Measurements from ENCODE around the gene POTEH. TPM values are rescaled to one million over a fixed set of nuclear protein-coding genes. Genes with fewer than 3 reads are reported as not detected.
A peak's percentile ranks its signal among the peaks of the same experiment; 100 is the strongest.
"Not testable (repeated sequence)": the region's sequence is repeated elsewhere in the genome, so short reads cannot be mapped to it uniquely, and the experiment has no call there.

Gene POTEH
- not detected in 2 replicates for total RNA-seq (2014; rRNA removed; shearing (Covaris generic); ENCODE audit: low replicate concordance)

- H3K27ac ChIP-seq (ENCODE audit: low read length); H3K4me1 ChIP-seq (ENCODE audit: low read length); H3K4me3 ChIP-seq (ENCODE audit: low read length); H3K4me2 ChIP-seq (ENCODE audit: low read depth, low read length, poor library complexity, severe bottlenecking); H3K79me2 ChIP-seq (ENCODE audit: low read length); H4K20me1 ChIP-seq (ENCODE audit: insufficient read depth, low read depth, low read length); H2AFZ ChIP-seq (ENCODE audit: low read length); H3K9me3 ChIP-seq (ENCODE audit: low read length); H3K9me2 ChIP-seq (replicated peaks; ENCODE audit: insufficient read depth, low read length); H3K27me3 ChIP-seq (ENCODE audit: low read length); H3K36me3 ChIP-seq (ENCODE audit: insufficient read depth, low read length); H3K9ac ChIP-seq (ENCODE audit: low read length): not testable (repeated sequence)
- DNase-seq = peak; percentile 11
Observed at GRCh38 chr22:15689749-15690125, at the start of gene POTEH. Gene POTEH, plus strand, starts transcription at chr22:15690026. Its CDS starts 52 bp downstream, at chr22:15690078.

GRCh38 chr22:15642288-15642861, 47.5 kb upstream of the POTEH start:
- H3K79me2 ChIP-seq (ENCODE audit: low read length); H3K4me1 ChIP-seq (ENCODE audit: low read length); H3K27me3 ChIP-seq (ENCODE audit: low read length); H4K20me1 ChIP-seq (ENCODE audit: insufficient read depth, low read depth, low read length); H3K9me3 ChIP-seq (ENCODE audit: low read length); H3K9ac ChIP-seq (ENCODE audit: low read length); H3K36me3 ChIP-seq (ENCODE audit: insufficient read depth, low read length); H3K9me2 ChIP-seq (replicated peaks; ENCODE audit: insufficient read depth, low read length); H3K27ac ChIP-seq (ENCODE audit: low read length); DNase-seq; H3K4me3 ChIP-seq (ENCODE audit: low read length); H2AFZ ChIP-seq (ENCODE audit: low read length); H3K4me2 ChIP-seq (ENCODE audit: low read depth, low read length, poor library complexity, severe bottlenecking): not testable (repeated sequence)

- not testable (repeated sequence) for H3K4me1 ChIP-seq (ENCODE audit: low read length); DNase-seq; H3K9ac ChIP-seq (ENCODE audit: low read length); H3K4me3 ChIP-seq (ENCODE audit: low read length); H4K20me1 ChIP-seq (ENCODE audit: insufficient read depth, low read depth, low read length); H3K36me3 ChIP-seq (ENCODE audit: insufficient read depth, low read length); H3K9me2 ChIP-seq (replicated peaks; ENCODE audit: insufficient read depth, low read length); H3K79me2 ChIP-seq (ENCODE audit: low read length); H3K27me3 ChIP-seq (ENCODE audit: low read length); H2AFZ ChIP-seq (ENCODE audit: low read length); H3K4me2 ChIP-seq (ENCODE audit: low read depth, low read length, poor library complexity, severe bottlenecking); H3K9me3 ChIP-seq (ENCODE audit: low read length); H3K27ac ChIP-seq (ENCODE audit: low read length)
Observed at GRCh38 chr22:15651954-15652353, 37.9 kb upstream of the POTEH start.

GRCh38 chr22:15652738-15653137, 37.1 kb upstream of the POTEH start:
- H2AFZ ChIP-seq (ENCODE audit: low read length); H3K4me3 ChIP-seq (ENCODE audit: low read length); H3K9me2 ChIP-seq (replicated peaks; ENCODE audit: insufficient read depth, low read length); H3K79me2 ChIP-seq (ENCODE audit: low read length); H3K4me2 ChIP-seq (ENCODE audit: low read depth, low read length, poor library complexity, severe bottlenecking); H3K27me3 ChIP-seq (ENCODE audit: low read length); H4K20me1 ChIP-seq (ENCODE audit: insufficient read depth, low read depth, low read length); DNase-seq; H3K9me3 ChIP-seq (ENCODE audit: low read length); H3K36me3 ChIP-seq (ENCODE audit: insufficient read depth, low read length); H3K27ac ChIP-seq (ENCODE audit: low read length); H3K4me1 ChIP-seq (ENCODE audit: low read length); H3K9ac ChIP-seq (ENCODE audit: low read length): not testable (repeated sequence)

- H3K4me1 ChIP-seq (ENCODE audit: low read length); H3K36me3 ChIP-seq (ENCODE audit: insufficient read depth, low read length): not testable (repeated sequence)
Observed at GRCh38 chr22:15653241-15653640, 36.6 kb upstream of the POTEH start.

GRCh38 chr22:15661102-15661501, 28.7 kb upstream of the POTEH start:
- H3K27me3 ChIP-seq (ENCODE audit: low read length); DNase-seq; H3K4me1 ChIP-seq (ENCODE audit: low read length); H3K9me3 ChIP-seq (ENCODE audit: low read length); H2AFZ ChIP-seq (ENCODE audit: low read length); H3K79me2 ChIP-seq (ENCODE audit: low read length); H3K36me3 ChIP-seq (ENCODE audit: insufficient read depth, low read length); H4K20me1 ChIP-seq (ENCODE audit: insufficient read depth, low read depth, low read length); H3K4me3 ChIP-seq (ENCODE audit: low read length); H3K27ac ChIP-seq (ENCODE audit: low read length); H3K4me2 ChIP-seq (ENCODE audit: low read depth, low read length, poor library complexity, severe bottlenecking); H3K9me2 ChIP-seq (replicated peaks; ENCODE audit: insufficient read depth, low read length); H3K9ac ChIP-seq (ENCODE audit: low read length): not testable (repeated sequence)

More at GRCh38 chr22:15653241-15653640, 36.6 kb upstream of the POTEH start:
- H3K9me2 ChIP-seq (replicated peaks; ENCODE audit: insufficient read depth, low read length); H4K20me1 ChIP-seq (ENCODE audit: insufficient read depth, low read depth, low read length); H3K27me3 ChIP-seq (ENCODE audit: low read length); H3K4me2 ChIP-seq (ENCODE audit: low read depth, low read length, poor library complexity, severe bottlenecking); H2AFZ ChIP-seq (ENCODE audit: low read length); H3K4me3 ChIP-seq (ENCODE audit: low read length); H3K9ac ChIP-seq (ENCODE audit: low read length); H3K27ac ChIP-seq (ENCODE audit: low read length); H3K79me2 ChIP-seq (ENCODE audit: low read length); DNase-seq; H3K9me3 ChIP-seq (ENCODE audit: low read length): not testable (repeated sequence)

- not testable (repeated sequence) for H3K4me2 ChIP-seq (ENCODE audit: low read depth, low read length, poor library complexity, severe bottlenecking); H3K27ac ChIP-seq (ENCODE audit: low read length); H3K4me1 ChIP-seq (ENCODE audit: low read length); H3K27me3 ChIP-seq (ENCODE audit: low read length); H3K79me2 ChIP-seq (ENCODE audit: low read length); H2AFZ ChIP-seq (ENCODE audit: low read length); H4K20me1 ChIP-seq (ENCODE audit: insufficient read depth, low read depth, low read length); H3K9me2 ChIP-seq (replicated peaks; ENCODE audit: insufficient read depth, low read length); H3K36me3 ChIP-seq (ENCODE audit: insufficient read depth, low read length); H3K4me3 ChIP-seq (ENCODE audit: low read length); H3K9me3 ChIP-seq (ENCODE audit: low read length); DNase-seq; H3K9ac ChIP-seq (ENCODE audit: low read length)
Observed at GRCh38 chr22:15664682-15665081, 25.1 kb upstream of the POTEH start.

DNA sequence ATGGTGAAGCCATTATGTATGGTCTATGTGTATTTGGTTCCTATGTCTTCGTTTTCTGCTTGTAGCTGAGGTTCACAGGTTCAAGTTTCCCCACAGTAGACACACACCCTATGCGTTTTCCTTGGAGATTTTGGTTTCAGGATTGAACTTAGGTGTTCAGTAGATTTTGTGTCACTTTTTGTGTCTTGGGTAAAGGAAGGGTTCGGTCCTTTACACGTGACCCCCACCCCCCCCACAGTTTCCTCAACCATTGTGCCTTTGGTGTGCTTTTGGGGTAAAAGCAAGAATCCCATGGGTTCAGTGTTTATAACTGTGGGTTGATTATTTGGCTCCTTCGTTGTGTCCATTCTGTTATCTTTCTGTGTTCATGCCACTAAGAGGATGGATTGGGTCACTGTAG, 24.3 kb upstream of the POTEH start:
- H3K4me3 ChIP-seq (ENCODE audit: low read length); H3K9ac ChIP-seq (ENCODE audit: low read length); H3K79me2 ChIP-seq (ENCODE audit: low read length); H3K9me3 ChIP-seq (ENCODE audit: low read length); H2AFZ ChIP-seq (ENCODE audit: low read length); H3K27ac ChIP-seq (ENCODE audit: low read length); H3K36me3 ChIP-seq (ENCODE audit: insufficient read depth, low read length); H4K20me1 ChIP-seq (ENCODE audit: insufficient read depth, low read depth, low read length); H3K9me2 ChIP-seq (replicated peaks; ENCODE audit: insufficient read depth, low read length); DNase-seq; H3K27me3 ChIP-seq (ENCODE audit: low read length); H3K4me1 ChIP-seq (ENCODE audit: low read length); H3K4me2 ChIP-seq (ENCODE audit: low read depth, low read length, poor library complexity, severe bottlenecking): not testable (repeated sequence)

DNA sequence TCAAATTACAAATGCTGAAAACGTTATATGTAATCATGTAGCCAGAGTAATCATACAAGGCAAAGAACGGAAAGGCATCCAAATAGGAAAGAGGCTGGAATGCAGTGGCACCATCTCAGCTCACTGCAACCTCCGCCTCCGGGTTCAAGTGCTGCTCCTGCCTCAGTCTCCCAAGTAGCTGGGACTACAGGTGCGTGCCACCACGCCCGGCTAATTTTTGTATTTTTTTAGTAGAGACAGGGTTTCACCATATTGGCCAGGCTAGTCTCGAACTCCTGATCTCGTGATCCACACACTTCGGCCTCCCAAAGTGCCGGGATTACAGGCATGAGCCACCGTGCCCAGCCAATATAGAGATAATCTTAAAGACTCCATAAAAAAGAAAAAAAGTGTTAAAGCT, 20.4 kb upstream of the POTEH start:
- not testable (repeated sequence) for H3K9me2 ChIP-seq (replicated peaks; ENCODE audit: insufficient read depth, low read length); H3K27ac ChIP-seq (ENCODE audit: low read length); H3K9ac ChIP-seq (ENCODE audit: low read length); H3K79me2 ChIP-seq (ENCODE audit: low read length); H3K27me3 ChIP-seq (ENCODE audit: low read length); H3K4me3 ChIP-seq (ENCODE audit: low read length); DNase-seq; H4K20me1 ChIP-seq (ENCODE audit: insufficient read depth, low read depth, low read length); H3K9me3 ChIP-seq (ENCODE audit: low read length); H3K4me2 ChIP-seq (ENCODE audit: low read depth, low read length, poor library complexity, severe bottlenecking); H3K4me1 ChIP-seq (ENCODE audit: low read length); H2AFZ ChIP-seq (ENCODE audit: low read length); H3K36me3 ChIP-seq (ENCODE audit: insufficient read depth, low read length)
